ENCODE data around the gene CADPS2.

CADPS2 gene

GRCh38 chr7:122517576-122517975 lies 368.7 kb downstream of the CADPS2 start:
- no peak for DNase-seq

GRCh38 chr7:122515404-122515803 lies 370.9 kb downstream of the CADPS2 start:
- DNase-seq, result no peak

GRCh38 chr7:122511268-122511667 lies 375.0 kb downstream of the CADPS2 start:
- no peak for DNase-seq

GRCh38 chr7:122507591-122507990 lies 378.7 kb downstream of the CADPS2 start:
- DNase-seq, result no peak

GRCh38 chr7:122492007-122492406 lies 394.3 kb downstream of the CADPS2 start:
- DNase-seq, result no peak

- DNase-seq, result no peak
Observed at GRCh38 chr7:122488241-122488640, 398.0 kb downstream of the CADPS2 start.

GRCh38 chr7:122487131-122487530 lies 399.1 kb downstream of the CADPS2 start:
- no peak for DNase-seq

GRCh38 chr7:122485856-122486255 lies 400.4 kb downstream of the CADPS2 start:
- DNase-seq, result no peak

GRCh38 chr7:122482212-122482611 lies 404.0 kb downstream of the CADPS2 start:
- DNase-seq, result no peak

GRCh38 chr7:122470859-122471258 lies 415.4 kb downstream of the CADPS2 start:
- no peak for DNase-seq

GRCh38 chr7:122468945-122469344 lies 417.3 kb downstream of the CADPS2 start:
- no peak for DNase-seq

- DNase-seq, result no peak
Observed at GRCh38 chr7:122467661-122468449, 418.4 kb downstream of the CADPS2 start.

GRCh38 chr7:122465296-122465695 lies 421.0 kb downstream of the CADPS2 start:
- DNase-seq, result no peak

GRCh38 chr7:122463631-122464030 lies 422.6 kb downstream of the CADPS2 start:
- no peak for DNase-seq

- no peak for DNase-seq
Observed at GRCh38 chr7:122460936-122461335, 425.3 kb downstream of the CADPS2 start.

GRCh38 chr7:122457969-122458368 lies 428.3 kb downstream of the CADPS2 start:
- DNase-seq, result no peak

GRCh38 chr7:122457325-122457724 lies 428.9 kb downstream of the CADPS2 start:
- no peak for DNase-seq

GRCh38 chr7:122454776-122455507 lies 431.3 kb downstream of the CADPS2 start:
- no peak for DNase-seq

- DNase-seq, result no peak
Observed at GRCh38 chr7:122453432-122453831, 432.8 kb downstream of the CADPS2 start.

GRCh38 chr7:122448893-122449589 lies 437.2 kb downstream of the CADPS2 start:
- no peak for DNase-seq

- DNase-seq, result no peak
Observed at GRCh38 chr7:122442929-122443328, 443.3 kb downstream of the CADPS2 start.

GRCh38 chr7:122438492-122438891 lies 447.8 kb downstream of the CADPS2 start:
- no peak for DNase-seq

- DNase-seq, result no peak
Observed at GRCh38 chr7:122438006-122438405, 448.3 kb downstream of the CADPS2 start.

- DNase-seq, result no peak
Observed at GRCh38 chr7:122433765-122434164, 452.5 kb downstream of the CADPS2 start.

Measured in CD4-positive, alpha-beta T cell treated with Interleukin-17A for 4 hours (primary cell).